Heart left ventricle (tissue), 16 donors: ENCODE results near the gene HSPB8. TPM values are rescaled to one million over a fixed set of nuclear protein-coding genes. Genes with fewer than 3 reads are reported as not detected.
"Not testable (repeated sequence)": the region's sequence is repeated elsewhere in the genome, so short reads cannot be mapped to it uniquely, and the experiment has no call there.

ENCODE experiments used
- ATAC-seq, 4 donors: fragments of 200-7000 bp; cut with Tn5 transposase; one replicate each; pipeline ENCODE4 v1.9.1; 2020 to 2022; ENCODE audit warnings: moderate library complexity in 4 of 4, mild to moderate bottlenecking in 3 of 4, moderate number of reproducible peaks in 1 of 4
- DNase-seq, 5 donors: peaks; one replicate each; pipeline ENCODE4 v3.0.0-alpha.2; 2020
- H3K27ac ChIP-seq, 12 donors: fragments of 200-600 bp; sonication (generic) in 4 of 12; one replicate each; pipeline versions ENCODE4 v1.5.0 to v1.8.0; 2016 to 2022; ENCODE audit warnings: mild to moderate bottlenecking in 2 of 12
- H3K27me3 ChIP-seq, 9 donors: fragments of 200-600 bp; sonication (generic) in 2 of 9; one replicate each; pipeline versions ENCODE4 v1.5.1 to v1.8.0; 2016 to 2022; ENCODE audit warnings: mild to moderate bottlenecking in 3 of 9
- H3K36me3 ChIP-seq, 9 donors: fragments of 200-600 bp; sonication (generic) in 2 of 9; one replicate each; pipeline versions ENCODE4 v1.5.0 to v1.8.0; 2018 to 2022; ENCODE audit warnings: mild to moderate bottlenecking in 2 of 9
- H3K4me1 ChIP-seq, 12 donors: fragments of 200-600 bp; sonication (generic) in 4 of 12; one replicate each; pipeline versions ENCODE4 v1.5.0 to v1.8.0; 2016 to 2022; ENCODE audit warnings: mild to moderate bottlenecking in 3 of 12
- H3K4me3 ChIP-seq, 12 donors: fragments of 200-600 bp; sonication (generic) in 4 of 12; one replicate each; pipeline versions ENCODE4 v1.5.0 to v1.8.0; 2017 to 2022; ENCODE audit warnings: mild to moderate bottlenecking in 9 of 12, moderate library complexity in 4 of 12
- H3K9me3 ChIP-seq, 12 donors: fragments of 200-600 bp; sonication (generic) in 4 of 12; one replicate each; pipeline versions ENCODE4 v1.5.0 to v1.8.0; 2016 to 2022; ENCODE audit warnings: mild to moderate bottlenecking in 1 of 12
- CTCF ChIP-seq, 12 donors: fragments of 200-600 bp; sonication (generic) in 4 of 12; IDR thresholded peaks; one replicate each; pipeline versions ENCODE4 v1.5.0 to v1.8.0; 2018 to 2022; ENCODE audit warnings: antibody characterized with exemption in 12 of 12, mild to moderate bottlenecking in 5 of 12
- POLR2A ChIP-seq, 2 donors: fragments of 450-650 bp; IDR thresholded peaks; one replicate each; pipeline ENCODE4 v1.6.1; 2017; ENCODE audit warnings: antibody characterized with exemption in 2 of 2, mild to moderate bottlenecking in 2 of 2, moderate library complexity in 2 of 2
- WGBS, 4 donors: extraction: QIAGEN DNeasy Blood & Tissue Kit in 2 of 4; methylation state at CpG; one replicate each; pipeline versions ENCODE4 v1.1.5 to v1.1.7; 2013 to 2018; 5-methylcytosine and 5-hydroxymethylcytosine counted together
- intact Hi-C, 10 donors: fragments of 100-400 bp; cut with DNase I; formaldehyde crosslinking; loops; one replicate each; pipeline versions ENCODE4 v1.11.1 to v1.14.2; 2022
- polyA plus RNA-seq, 2 donors: library from polyadenylated mRNA; stranded (reverse); fragments of 200-250 nt; gene quantifications; one replicate each; pipeline ENCODE4 v1.2.3, GENCODE V29; 2013
- total RNA-seq, 9 donors: library from RNA; depleted of rRNA in 2 of 9; stranded (reverse); fragments of >200 nt in 2 of 9; fragmentation: NEBNext Ultra II Directional in 3 of 9; extraction: Animal tissue kit (Norgen Biotek cat#: 25700) in 3 of 9; gene quantifications; one replicate each; pipeline versions ENCODE4 v1.1.0 to v1.2.4, GENCODE V29; 2016 to 2023
- donor health status: ischemic (EF 13 %, LVEDD 7.1; RV severe dilation, severe dysfunction).
- donor health status: healthy with polysubstance abuse.
- donor health status: DM: no; HTN: yes; CAD: no.
- donor health status: DM: no; HTN: no; CAD: no.
- donor health status: ischemic (EF 25% LVEDD 6.9; RV normal size, moderate dysfunction).
- donor health status: ischemic (EF 25% LVEDD 5.7; RV mildly dilated, moderate dysfunction).
- donor health status: healthy.
- donor health status: DM: yes; HTN: yes; CAD: no.
- donor health status: ischemic (EF 35%, LVEDD 5.7; RV mildly dilated, moderate dysfunction).
- donor health status: nonischemic (EF 11% LVEDD 7.7; RV severe dilation, severe dysfunction).
- donor health status: DM: yes; HTN: yes; CAD: no.
- donor health status: PGD.
- donor health status: ischemic (EF 29% LVEDD 5.4; RV normal size, mild dysfunction).
- donor health status: nonischemic (EF 23%, LVEDD 6.1; RV moderate dilation, normal function).

The HSPB8 gene
- total and polyA plus RNA-seq, 11 donors: 417 to 662 (median 523) TPM

DNA sequence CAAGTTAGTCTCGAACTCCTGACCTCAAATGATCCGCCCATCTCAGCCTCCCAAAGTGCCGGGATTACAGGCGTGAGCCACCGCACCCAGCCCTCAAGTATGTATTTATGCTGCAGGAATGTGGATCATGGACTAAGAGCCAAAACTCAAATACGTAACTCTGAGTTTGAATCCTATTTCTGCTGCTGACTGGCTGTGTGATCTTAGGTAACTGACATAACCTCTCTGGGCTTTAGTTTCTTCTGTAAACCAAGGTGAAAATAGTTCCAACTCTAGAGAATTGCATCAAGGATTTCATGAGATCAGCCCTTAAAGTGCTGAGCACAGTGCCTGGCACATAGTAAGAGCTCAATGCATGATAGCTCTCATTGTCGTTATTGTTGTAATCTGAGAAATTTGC lies 37.4 kb downstream of the HSPB8 start:
- TF ChIP-seq POLR2A (IDR thresholded peaks at IDR 0.05) (no peak), CTCF (IDR thresholded peaks at IDR 0.05) (no peak)
- Histone ChIP-seq H3K4me3 (no peak overlapping the region), H3K27ac (no peak overlapping the region), H3K36me3 (no peaks in the 10 kb centered on the region), H3K27me3 (no peaks in the 10 kb centered on the region), H3K9me3 (peaks cover 0 to 4% (median 0%) of the 10 kb centered on the region in 12 donors), H3K4me1 (no peaks in the 10 kb centered on the region)
- no peak for DNase-seq
- WGBS, 4 donors: 92 to 97% (median 95%) methylated on average over 7 of the region's 7 CpGs
- intact Hi-C loops: no loop called here
- no peak for ATAC-seq

GRCh38 chr12:119218875-119219274 lies 40.1 kb downstream of the HSPB8 start:
- H3K9me3 ChIP-seq, H3K4me3 ChIP-seq, H3K27ac ChIP-seq, DNase-seq, H3K27me3 ChIP-seq, intact Hi-C loops, H3K4me1 ChIP-seq, H3K36me3 ChIP-seq, ATAC-seq: not testable (repeated sequence)
- 91 to 94% (median 93%) methylated on average over 9 of the region's 9 CpGs for WGBS, 4 donors

DNA sequence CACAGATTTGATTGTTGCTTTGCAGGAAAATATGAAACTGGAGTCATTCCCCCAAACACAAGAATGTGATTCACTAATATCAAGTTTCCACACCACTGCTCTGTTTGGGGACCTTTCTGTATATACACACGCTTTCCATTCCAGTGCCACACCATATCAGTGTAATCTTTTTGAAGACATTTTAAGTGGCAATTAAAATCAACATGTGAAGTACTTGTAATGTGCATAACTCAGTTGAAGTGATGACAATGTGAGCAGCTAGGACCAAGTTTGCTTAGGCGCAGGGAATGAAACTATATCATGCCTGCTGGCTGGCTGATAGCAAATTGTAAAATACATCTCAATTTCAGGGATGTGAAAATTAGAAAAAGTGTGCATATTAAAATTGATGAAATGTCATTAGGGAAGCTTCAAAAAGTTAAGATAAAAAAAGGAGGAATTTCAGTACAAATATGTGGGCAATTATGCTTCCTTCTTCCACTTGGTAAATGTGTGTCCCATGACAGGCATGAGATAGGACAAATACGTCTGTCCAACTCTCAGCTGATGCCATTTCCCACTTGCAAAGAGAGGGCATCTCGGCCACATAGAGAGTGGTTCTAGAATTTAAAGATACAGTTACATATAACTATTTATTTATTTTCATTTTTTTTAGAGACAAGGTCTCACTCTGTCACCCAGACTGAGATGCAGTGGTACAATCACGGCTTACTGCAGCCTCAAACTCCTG lies 43.7 kb downstream of the HSPB8 start:
- ATAC-seq (peak in 2 of 4 donors; percentile 14 to 49), DNase-seq (no peak)
- H3K27ac ChIP-seq: no peak overlapping the region
- H3K27me3 ChIP-seq: no peaks in the 10 kb centered on the region
- no peak overlapping the region for H3K4me3 ChIP-seq
- 53 to 65% (median 54%) methylated on average over 5 of the region's 5 CpGs for WGBS, 4 donors
- no peak for TF ChIP-seq CTCF (IDR thresholded peaks at IDR 0.05)
- no peak for TF ChIP-seq POLR2A (IDR thresholded peaks at IDR 0.05)
- intact Hi-C loops: no loop called here
- peaks cover 0 to 4% (median 0%) of the 10 kb centered on the region in 12 donors for H3K9me3 ChIP-seq
- H3K36me3 ChIP-seq: no peaks in the 10 kb centered on the region
- H3K4me1 ChIP-seq: peaks cover 0 to 5% (median 0%) of the 10 kb centered on the region in 12 donors

- H3K27me3 ChIP-seq: no peaks in the 10 kb centered on the region
- H3K4me1 ChIP-seq: peaks cover 0 to 5% (median 0%) of the 10 kb centered on the region in 12 donors
- intact Hi-C loops: no loop called here
- 39 to 50% (median 42%) methylated on average over 4 of the region's 4 CpGs for WGBS, 4 donors
- H3K27ac ChIP-seq: no peak overlapping the region
- ATAC-seq (no peak), DNase-seq (no peak)
- no peak overlapping the region for H3K4me3 ChIP-seq
- no peaks in the 10 kb centered on the region for H3K36me3 ChIP-seq
- no peaks in the 10 kb centered on the region for H3K9me3 ChIP-seq
- TF ChIP-seq CTCF (IDR thresholded peaks at IDR 0.05) (peak in 3 of 12 donors; percentile 6 to 24 (median 18)), POLR2A (IDR thresholded peaks at IDR 0.05) (no peak)
Observed at GRCh38 chr12:119225454-119225853, 46.7 kb downstream of the HSPB8 start.

- DNase-seq: no peak
- Histone ChIP-seq H3K27me3 (no peaks in the 10 kb centered on the region), H3K36me3 (no peaks in the 10 kb centered on the region), H3K27ac (no peak overlapping the region), H3K4me1 (peaks cover 0 to 5% (median 0%) of the 10 kb centered on the region in 12 donors), H3K4me3 (no peak overlapping the region), H3K9me3 (no peaks in the 10 kb centered on the region)
- TF ChIP-seq POLR2A (IDR thresholded peaks at IDR 0.05): no peak
- TF ChIP-seq CTCF (IDR thresholded peaks at IDR 0.05): no peak
- no peak for ATAC-seq
- 61 to 70% (median 70%) methylated on average over 3 of the region's 3 CpGs for WGBS, 4 donors
- intact Hi-C loops: no loop called here
Observed at GRCh38 chr12:119227292-119227691, 48.6 kb downstream of the HSPB8 start.
